A549 (cell line): ENCODE data around the gene RNF17.

Experiments used
- BHLHE40 ChIP-seq: IDR thresholded peaks from 2 replicates; pipeline ENCODE4 v1.6.1; 2012; ENCODE audit warnings: low read depth, low read length, inconsistent platforms
- CEBPB ChIP-seq, 2 experiments: fragments of >200 bp in 1 of 2; sonication (Bioruptor Twin) in 1 of 2; formaldehyde crosslinking in 1 of 2; IDR thresholded peaks; 2 replicates each; pipeline ENCODE4 v1.6.1; 2012 to 2016
- FOSB ChIP-seq: fragments of 250-450 bp; sonication (Bioruptor Pico); IDR thresholded peaks from 2 replicates; pipeline ENCODE4 v1.5.0; 2020; ENCODE audit warnings: mild to moderate bottlenecking, moderate library complexity
- HOXA7 ChIP-seq: fragments of 250-450 bp; sonication (Bioruptor Pico); IDR thresholded peaks from 2 replicates; pipeline ENCODE4 v1.5.0; 2020; ENCODE audit warnings: mild to moderate bottlenecking, moderate library complexity
- HOXB13 ChIP-seq: fragments of 250-450 bp; sonication (Bioruptor Pico); IDR thresholded peaks from 2 replicates; pipeline ENCODE4 v1.5.0; 2020; ENCODE audit warnings: low read depth, mild to moderate bottlenecking, moderate library complexity
- KDM5A ChIP-seq: fragments of 200-600 bp; sonication (generic); IDR thresholded peaks from 2 replicates; pipeline ENCODE4 v1.6.1; 2016; ENCODE audit warnings: antibody characterized with exemption, mild to moderate bottlenecking
- POLR2A ChIP-seq: IDR thresholded peaks from 2 replicates; pipeline ENCODE4 v1.6.1; 2012; ENCODE audit warnings: mild to moderate bottlenecking, low read length
- RAD21 ChIP-seq, 2 experiments: fragments of >200 bp in 1 of 2; sonication (Bioruptor Twin) in 1 of 2; formaldehyde crosslinking in 1 of 2; IDR thresholded peaks in 1 of 2; conservative IDR thresholded peaks in 1 of 2; 2 replicates in 1 of 2; 3 replicates in 1 of 2; pipeline ENCODE4 v1.6.1; 2012 to 2018; ENCODE audit warnings: inconsistent platforms in 1 of 2
- TFCP2L1 ChIP-seq: fragments of 250-450 bp; sonication (Bioruptor Pico); IDR thresholded peaks from 2 replicates; pipeline ENCODE4 v1.5.0; 2021; ENCODE audit warnings: mild to moderate bottlenecking
- TF ChIP-seq, protein P1 (sequence below): fragments of >200 bp; sonication (Bioruptor Twin); formaldehyde crosslinking; IDR thresholded peaks from 2 replicates; pipeline ENCODE4 v1.6.1; 2016
- TF ChIP-seq, protein P2 (sequence below): fragments of >200 bp; sonication (Bioruptor Twin); formaldehyde crosslinking; IDR thresholded peaks from 3 replicates; pipeline ENCODE4 v1.5.1; 2016

DNA sequence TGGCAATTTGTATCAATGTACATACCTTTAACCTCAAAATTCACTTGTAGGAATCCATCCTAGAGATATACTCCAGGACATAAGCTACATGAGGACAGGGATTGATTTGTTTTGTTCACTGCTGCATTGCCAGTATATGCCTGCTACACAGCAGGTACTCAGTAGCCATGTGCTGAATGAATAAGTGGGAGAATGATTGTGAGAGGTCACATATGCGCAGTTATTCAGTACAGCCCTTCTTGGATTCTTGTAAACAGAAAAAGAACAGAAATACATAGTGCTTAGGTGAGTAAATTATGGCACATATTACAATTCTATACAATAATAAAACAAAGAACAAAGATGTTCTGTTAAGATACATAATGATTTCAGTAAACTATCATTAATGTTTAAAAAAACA is 133.3 kb downstream of the RNF17 start:
- TF ChIP-seq, protein P1, sequence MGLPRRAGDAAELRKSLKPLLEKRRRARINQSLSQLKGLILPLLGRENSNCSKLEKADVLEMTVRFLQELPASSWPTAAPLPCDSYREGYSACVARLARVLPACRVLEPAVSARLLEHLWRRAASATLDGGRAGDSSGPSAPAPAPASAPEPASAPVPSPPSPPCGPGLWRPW: no peak
- no peak for TF ChIP-seq POLR2A
- TF ChIP-seq RAD21 (conservative IDR thresholded peaks at IDR 0.05 in 1 of 2, IDR thresholded peaks at IDR 0.05 in 1 of 2): no peak
- no peak for TF ChIP-seq CEBPB (IDR thresholded peaks at IDR 0.05)
- TF ChIP-seq HOXB13 (CRISPR knock-in tag): no peak
- TF ChIP-seq TFCP2L1: no peak
- TF ChIP-seq, protein P2, sequence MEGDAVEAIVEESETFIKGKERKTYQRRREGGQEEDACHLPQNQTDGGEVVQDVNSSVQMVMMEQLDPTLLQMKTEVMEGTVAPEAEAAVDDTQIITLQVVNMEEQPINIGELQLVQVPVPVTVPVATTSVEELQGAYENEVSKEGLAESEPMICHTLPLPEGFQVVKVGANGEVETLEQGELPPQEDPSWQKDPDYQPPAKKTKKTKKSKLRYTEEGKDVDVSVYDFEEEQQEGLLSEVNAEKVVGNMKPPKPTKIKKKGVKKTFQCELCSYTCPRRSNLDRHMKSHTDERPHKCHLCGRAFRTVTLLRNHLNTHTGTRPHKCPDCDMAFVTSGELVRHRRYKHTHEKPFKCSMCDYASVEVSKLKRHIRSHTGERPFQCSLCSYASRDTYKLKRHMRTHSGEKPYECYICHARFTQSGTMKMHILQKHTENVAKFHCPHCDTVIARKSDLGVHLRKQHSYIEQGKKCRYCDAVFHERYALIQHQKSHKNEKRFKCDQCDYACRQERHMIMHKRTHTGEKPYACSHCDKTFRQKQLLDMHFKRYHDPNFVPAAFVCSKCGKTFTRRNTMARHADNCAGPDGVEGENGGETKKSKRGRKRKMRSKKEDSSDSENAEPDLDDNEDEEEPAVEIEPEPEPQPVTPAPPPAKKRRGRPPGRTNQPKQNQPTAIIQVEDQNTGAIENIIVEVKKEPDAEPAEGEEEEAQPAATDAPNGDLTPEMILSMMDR: no peak
- no peak for TF ChIP-seq HOXA7 (CRISPR knock-in tag)
- no peak for TF ChIP-seq FOSB (CRISPR knock-in tag)
- no peak for TF ChIP-seq KDM5A
- no peak for TF ChIP-seq BHLHE40
